Mesothelial cell of epicardium (in vitro differentiated cells): ENCODE measurements around the gene FANCC. TPM values are rescaled to one million over a fixed set of nuclear protein-coding genes. Genes with fewer than 3 reads are reported as not detected.

ENCODE experiments used
- DNase-seq, 2 experiments: peaks; one replicate each; pipeline ENCODE4 v3.0.0; 2021; ENCODE audit warnings: low spot score in 2 of 2; ENCODE audit not compliant: unreplicated experiment in 2 of 2
- H3K27ac Mint-ChIP-seq: 2 replicates; pipeline ENCODE4 v1.8.0; 2021; ENCODE audit warnings: mixed read lengths
- H3K27me3 Mint-ChIP-seq: 2 replicates; pipeline ENCODE4 v1.8.0; 2021; ENCODE audit warnings: low read depth, mixed read lengths
- H3K36me3 Mint-ChIP-seq: 2 replicates; pipeline ENCODE4 v1.8.0; 2021; ENCODE audit warnings: mixed read lengths
- H3K4me1 Mint-ChIP-seq: 2 replicates; pipeline ENCODE4 v1.8.0; 2021; ENCODE audit warnings: mixed read lengths
- H3K4me3 Mint-ChIP-seq: 2 replicates; pipeline ENCODE4 v1.8.0; 2021; ENCODE audit warnings: mild to moderate bottlenecking, moderate library complexity, mixed read lengths
- H3K9me3 Mint-ChIP-seq: 2 replicates; pipeline ENCODE4 v1.8.0; 2021; ENCODE audit warnings: mixed read lengths
- total RNA-seq: library from RNA; stranded (reverse); gene quantifications from 3 replicates; pipeline ENCODE4 v1.2.1, GENCODE V29; 2021
- TF ChIP-seq, protein P1 (sequence below): fragments of 200-600 bp; sonication (generic); IDR thresholded peaks from one replicate; pipeline ENCODE4 v1.5.0; 2021; ENCODE audit warnings: antibody characterized with exemption; ENCODE audit not compliant: unreplicated experiment

The FANCC gene
- total RNA-seq, 1 donor from 2014 or later: 22.5 TPM

DNA sequence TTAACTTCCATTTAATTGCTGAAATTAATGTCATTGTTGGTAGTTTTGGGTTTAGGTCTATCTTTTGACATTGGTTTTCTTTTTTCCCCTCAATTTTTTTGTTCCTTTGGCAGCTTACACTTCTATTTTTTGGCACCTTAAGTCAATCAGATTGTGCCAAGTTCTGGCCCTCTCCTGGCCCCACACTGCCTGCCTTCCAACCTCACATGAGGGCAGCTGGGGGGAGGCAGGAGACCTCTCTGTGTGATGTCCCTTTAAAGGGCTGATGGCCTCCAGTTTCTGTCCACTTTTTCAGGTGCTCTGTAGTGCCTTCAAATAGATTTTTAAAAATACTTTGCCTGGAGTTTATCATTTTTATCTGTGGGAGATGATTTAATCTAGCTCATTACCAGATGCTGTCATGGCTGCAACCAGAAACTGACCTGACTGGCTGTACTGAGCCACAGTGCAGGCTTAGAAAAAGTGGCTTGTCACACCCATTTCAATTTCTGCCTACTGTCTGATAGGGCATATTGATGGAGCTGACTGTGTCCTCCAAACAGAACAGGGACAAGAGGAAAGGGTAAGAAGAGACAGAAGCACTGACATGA lies 196.6 kb downstream of the FANCC start:
- Mint-ChIP-seq H3K9me3 (no peaks in the 10 kb centered on the region), H3K27me3 (no peaks in the 10 kb centered on the region), H3K36me3 (peaks cover 3% of the 10 kb centered on the region), H3K4me3 (no peak overlapping the region), H3K27ac (peak overlapping the region; percentile 65), H3K4me1 (peaks cover 37% of the 10 kb centered on the region)
- DNase-seq: no peak
- TF ChIP-seq, protein P1, sequence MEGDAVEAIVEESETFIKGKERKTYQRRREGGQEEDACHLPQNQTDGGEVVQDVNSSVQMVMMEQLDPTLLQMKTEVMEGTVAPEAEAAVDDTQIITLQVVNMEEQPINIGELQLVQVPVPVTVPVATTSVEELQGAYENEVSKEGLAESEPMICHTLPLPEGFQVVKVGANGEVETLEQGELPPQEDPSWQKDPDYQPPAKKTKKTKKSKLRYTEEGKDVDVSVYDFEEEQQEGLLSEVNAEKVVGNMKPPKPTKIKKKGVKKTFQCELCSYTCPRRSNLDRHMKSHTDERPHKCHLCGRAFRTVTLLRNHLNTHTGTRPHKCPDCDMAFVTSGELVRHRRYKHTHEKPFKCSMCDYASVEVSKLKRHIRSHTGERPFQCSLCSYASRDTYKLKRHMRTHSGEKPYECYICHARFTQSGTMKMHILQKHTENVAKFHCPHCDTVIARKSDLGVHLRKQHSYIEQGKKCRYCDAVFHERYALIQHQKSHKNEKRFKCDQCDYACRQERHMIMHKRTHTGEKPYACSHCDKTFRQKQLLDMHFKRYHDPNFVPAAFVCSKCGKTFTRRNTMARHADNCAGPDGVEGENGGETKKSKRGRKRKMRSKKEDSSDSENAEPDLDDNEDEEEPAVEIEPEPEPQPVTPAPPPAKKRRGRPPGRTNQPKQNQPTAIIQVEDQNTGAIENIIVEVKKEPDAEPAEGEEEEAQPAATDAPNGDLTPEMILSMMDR: no peak

DNA sequence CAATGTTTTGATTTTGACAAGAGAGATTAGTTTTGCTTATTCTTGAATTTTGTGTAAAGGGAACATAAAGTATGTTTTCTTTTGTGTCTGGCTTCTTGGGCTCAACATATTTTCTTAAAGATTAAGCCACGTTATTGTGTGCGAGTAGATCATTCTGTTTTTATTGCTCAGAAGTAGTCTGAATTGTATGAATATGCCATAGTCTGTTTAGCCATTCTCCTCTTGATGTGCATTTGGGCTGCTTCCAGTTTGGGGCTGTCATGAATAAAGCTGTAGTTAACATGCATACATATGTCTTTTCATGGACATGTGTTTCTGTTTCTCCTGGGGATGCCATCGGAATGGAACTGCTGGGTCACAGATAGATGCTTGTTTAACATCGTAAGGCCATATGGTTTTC lies 198.9 kb downstream of the FANCC start:
- TF ChIP-seq, protein P1: no peak
- peaks cover 21% of the 10 kb centered on the region for H3K4me1 Mint-ChIP-seq
- no peak for DNase-seq
- H3K27ac Mint-ChIP-seq: no peak overlapping the region
- H3K4me3 Mint-ChIP-seq: no peak overlapping the region
- no peaks in the 10 kb centered on the region for H3K9me3 Mint-ChIP-seq
- peaks cover 10% of the 10 kb centered on the region for H3K36me3 Mint-ChIP-seq
- H3K27me3 Mint-ChIP-seq: no peaks in the 10 kb centered on the region

DNA sequence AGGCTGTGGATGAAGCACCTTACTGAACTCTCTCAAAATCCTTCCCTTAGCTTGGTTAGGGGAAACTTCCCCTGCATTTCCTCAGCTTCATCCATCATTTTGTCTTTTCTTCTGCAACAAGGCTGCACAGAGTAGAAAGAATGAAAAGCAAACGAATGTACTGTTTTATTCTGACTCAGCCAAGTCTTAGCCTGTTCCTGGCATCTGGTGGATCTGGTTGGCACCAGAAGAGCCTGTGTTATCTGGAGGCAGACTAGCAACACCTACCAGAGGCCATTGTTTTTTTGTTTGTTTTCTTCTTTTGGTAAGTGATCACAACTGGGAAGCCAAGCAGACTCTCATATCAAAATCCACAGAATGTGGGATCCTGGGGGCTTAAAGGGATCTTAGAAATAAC lies 200.7 kb downstream of the FANCC start:
- Mint-ChIP-seq H3K9me3 (no peaks in the 10 kb centered on the region), H3K4me3 (no peak overlapping the region), H3K27me3 (no peaks in the 10 kb centered on the region), H3K27ac (no peak overlapping the region), H3K36me3 (peaks cover 20% of the 10 kb centered on the region), H3K4me1 (peaks cover 21% of the 10 kb centered on the region)
- no peak for DNase-seq
- TF ChIP-seq, protein P1: no peak

DNA sequence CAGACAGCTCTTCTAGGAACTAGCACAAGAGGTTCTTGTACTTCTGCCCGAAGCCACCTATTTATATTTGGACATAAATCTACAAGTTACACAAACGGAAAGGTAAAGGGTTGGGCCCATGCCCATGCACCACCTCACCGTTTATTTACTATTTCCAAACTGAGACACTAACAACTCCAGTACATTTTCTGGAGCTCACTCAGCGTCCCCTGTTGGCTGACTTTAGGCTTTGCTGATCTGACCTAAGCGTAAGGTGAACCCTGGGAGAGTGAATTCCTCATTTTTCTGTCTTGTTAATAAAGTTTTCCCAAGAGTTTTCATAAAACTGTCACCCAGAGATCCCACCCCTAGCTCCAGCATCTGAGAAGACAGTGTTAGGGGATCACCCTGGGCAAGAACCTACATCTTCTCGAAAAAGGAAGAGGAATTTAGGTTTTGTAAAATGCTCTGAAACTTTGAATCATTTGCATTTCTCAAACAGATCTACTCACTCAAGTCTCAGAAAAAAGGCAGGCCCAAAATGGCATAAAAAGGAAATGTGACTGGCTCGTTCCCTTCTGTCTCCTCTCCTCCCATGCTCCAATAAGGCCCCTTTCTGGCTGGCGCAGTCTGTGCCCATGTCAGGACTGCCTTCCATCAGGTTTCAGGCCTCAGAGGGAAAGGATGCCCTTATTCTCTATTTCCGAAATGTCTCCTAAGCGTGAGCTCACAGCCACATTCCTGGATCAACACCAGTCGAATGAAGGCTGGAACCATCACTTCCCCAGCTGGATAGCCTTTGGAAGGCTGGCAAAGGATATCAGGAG lies 201.3 kb downstream of the FANCC start:
- H3K9me3 Mint-ChIP-seq: no peaks in the 10 kb centered on the region

DNA sequence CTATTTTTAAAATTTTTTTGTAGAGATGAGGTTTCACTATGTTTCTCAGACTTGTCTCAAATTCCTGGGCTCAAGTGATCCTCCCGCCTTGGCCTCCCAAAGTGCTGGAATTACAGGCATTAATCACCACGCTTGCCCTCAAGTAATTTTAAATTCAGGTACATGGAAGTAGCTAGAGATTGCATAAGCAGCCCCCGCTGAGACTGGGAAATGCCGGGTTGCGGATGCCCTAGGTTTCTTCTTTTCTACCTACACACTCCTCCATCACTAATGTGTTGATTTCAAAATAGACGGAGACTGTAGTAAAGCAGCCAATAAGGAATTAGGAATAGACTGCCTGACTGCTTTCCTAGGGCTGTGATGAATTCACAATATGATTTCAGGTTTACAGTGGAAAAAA lies 202.4 kb downstream of the FANCC start:
- H3K9me3 Mint-ChIP-seq: no peaks in the 10 kb centered on the region
- H3K27me3 Mint-ChIP-seq: no peaks in the 10 kb centered on the region
- no peak for DNase-seq
- TF ChIP-seq, protein P1: no peak
- peaks cover 22% of the 10 kb centered on the region for H3K36me3 Mint-ChIP-seq
- peaks cover 10% of the 10 kb centered on the region for H3K4me1 Mint-ChIP-seq
- no peak overlapping the region for H3K4me3 Mint-ChIP-seq
- no peak overlapping the region for H3K27ac Mint-ChIP-seq

More for the DNA sequence above, 201.3 kb downstream of the FANCC start:
- no peaks in the 10 kb centered on the region for H3K27me3 Mint-ChIP-seq
- no peak for DNase-seq
- H3K4me1 Mint-ChIP-seq: peaks cover 16% of the 10 kb centered on the region
- H3K4me3 Mint-ChIP-seq: no peak overlapping the region
- TF ChIP-seq, protein P1: no peak
- H3K27ac Mint-ChIP-seq: no peak overlapping the region
- H3K36me3 Mint-ChIP-seq: peaks cover 25% of the 10 kb centered on the region
